ENCODE measurements around the gene ODF4. TPM values are rescaled to one million over a fixed set of nuclear protein-coding genes. Genes with fewer than 3 reads are reported as not detected.

The ODF4 gene
- total and polyA plus RNA-seq, 2 of the 4 experiments (the other 2 are of a cell fraction): not detected

DNA sequence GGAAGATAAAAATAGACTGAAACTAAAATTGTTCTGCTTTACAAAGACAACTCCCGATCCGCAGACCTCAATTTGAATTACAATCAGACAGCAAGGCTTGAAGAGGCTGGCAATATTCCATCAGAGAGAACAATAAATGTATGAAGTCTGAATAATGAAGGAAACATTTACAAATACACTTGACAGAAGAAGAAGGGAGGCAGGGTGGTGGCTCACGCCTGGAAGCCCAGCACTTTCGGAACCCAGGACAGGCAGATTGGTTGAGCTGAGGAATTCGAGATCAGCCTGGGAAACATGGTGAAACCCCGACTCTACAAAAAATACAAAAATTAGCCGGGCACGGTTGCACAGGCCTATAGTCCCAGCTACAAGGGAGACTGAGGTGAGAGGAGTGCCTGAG is 14.6 kb downstream of the ODF4 start:
- H3K9ac ChIP-seq (ENCODE audit: low read depth, low read length): no peak overlapping the region
- no peak overlapping the region for H4K8ac ChIP-seq (ENCODE audit: low read depth in 2 of 2, low read length in 2 of 2)
- no peak overlapping the region for H2AK5ac ChIP-seq (ENCODE audit: low read depth, low read length)
- POLR2A ChIA-PET (ENCODE audit: unreplicated experiment): no interaction called here
- H3K36me3 ChIP-seq (ENCODE audit: control insufficient read depth, insufficient read depth, low read length): no peaks in the 10 kb centered on the region
- H2BK5ac ChIP-seq (ENCODE audit: low read depth, low read length, poor library complexity, severe bottlenecking): no peak overlapping the region
- no peak overlapping the region for H3K4me3 ChIP-seq (ENCODE audit: insufficient read depth, low read depth, low read length)
- H3K4me2 ChIP-seq (ENCODE audit: low read depth, low read length): no peak overlapping the region
- no peak overlapping the region for H3K14ac ChIP-seq (replicated peaks; ENCODE audit: low read depth, low read length)
- H2AFZ ChIP-seq (replicated peaks; ENCODE audit: low read length, poor library complexity): no peak overlapping the region
- no peaks in the 10 kb centered on the region for H3K4me1 ChIP-seq (ENCODE audit: control insufficient read depth, insufficient read depth, low read length)
- dilution Hi-C loops (cut with HindIII; ENCODE audit: low sequenced_read_pairs, unreplicated experiment): no loop called here
- intact Hi-C loops (cut with micrococcal nuclease): no loop called here
- no peak overlapping the region for H3K18ac ChIP-seq (ENCODE audit: low read depth, low read length)
- no peak overlapping the region for H2AK9ac ChIP-seq (replicated peaks; ENCODE audit: low read depth, low read length, poor library complexity)
- H2BK20ac ChIP-seq (ENCODE audit: low read depth, low read length): no peak overlapping the region
- H3K9me3 ChIP-seq (ENCODE audit: control insufficient read depth, insufficient read depth, low read length): no peaks in the 10 kb centered on the region
- CTCF ChIA-PET: interaction anchor here (1.4 kb wide), 1 partner anchor 19 kb away, joined by 3 read pairs; no protein-coding TSS in a partner anchor
- no peak for DNase-seq
- no peak overlapping the region for H3K56ac ChIP-seq (ENCODE audit: extremely low read depth, insufficient read depth, low read length)
- no peaks in the 10 kb centered on the region for H3K79me1 ChIP-seq (ENCODE audit: low read depth in 1 of 2, low read length in 2 of 2)
- TF ChIP-seq RAD21 (IDR thresholded peaks at IDR 0.05; ENCODE audit: low read length) (no peak), RFX5 (IDR thresholded peaks at IDR 0.05; ENCODE audit: low read depth, low read length) (no peak), MAFK (IDR thresholded peaks at IDR 0.05; ENCODE audit: low read depth, low read length) (no peak), NFE2L2 (IDR thresholded peaks at IDR 0.05; ENCODE audit: low read depth, low read length) (no peak), RCOR1 (IDR thresholded peaks at IDR 0.05; ENCODE audit: insufficient replicate concordance, low read length) (no peak), CEBPB (IDR thresholded peaks at IDR 0.05; ENCODE audit: low read depth, low read length) (no peak), FOS (IDR thresholded peaks at IDR 0.05; ENCODE audit: low read depth, low read length) (no peak), MAZ (IDR thresholded peaks at IDR 0.05; ENCODE audit: borderline replicate concordance, low read depth, low read length) (no peak), CHD1 (IDR thresholded peaks at IDR 0.05; ENCODE audit: low read depth, low read length) (no peak)
- TF ChIP-seq, protein P1, sequence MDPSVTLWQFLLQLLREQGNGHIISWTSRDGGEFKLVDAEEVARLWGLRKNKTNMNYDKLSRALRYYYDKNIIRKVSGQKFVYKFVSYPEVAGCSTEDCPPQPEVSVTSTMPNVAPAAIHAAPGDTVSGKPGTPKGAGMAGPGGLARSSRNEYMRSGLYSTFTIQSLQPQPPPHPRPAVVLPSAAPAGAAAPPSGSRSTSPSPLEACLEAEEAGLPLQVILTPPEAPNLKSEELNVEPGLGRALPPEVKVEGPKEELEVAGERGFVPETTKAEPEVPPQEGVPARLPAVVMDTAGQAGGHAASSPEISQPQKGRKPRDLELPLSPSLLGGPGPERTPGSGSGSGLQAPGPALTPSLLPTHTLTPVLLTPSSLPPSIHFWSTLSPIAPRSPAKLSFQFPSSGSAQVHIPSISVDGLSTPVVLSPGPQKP (IDR thresholded peaks at IDR 0.05; ENCODE audit: borderline replicate concordance, low read depth, low read length): no peak
- ATAC-seq (ENCODE audit: low read depth): no peak
- WGBS, 2 experiments (ENCODE audit: extremely low coverage in 2 of 2, insufficient read length in 1 of 2): 80% methylated on average over 1 of the region's 8 CpGs; no CpG with 5 or more reads in 1 of the 2 experiments
- H3K4ac ChIP-seq (ENCODE audit: low read depth, low read length): no peak overlapping the region
- H4K91ac ChIP-seq (ENCODE audit: insufficient read depth, low read depth, low read length): no peak overlapping the region
- in situ Hi-C loops (cut with MboI; ENCODE audit: low sequenced_read_pairs): no loop called here
- H4K20me1 ChIP-seq (ENCODE audit: insufficient read depth, low read length): no peaks in the 10 kb centered on the region
- no TSS peak for BruUV-seq (replicated peaks)
- H3K9me1 ChIP-seq (ENCODE audit: insufficient read depth, low read length): no peaks in the 10 kb centered on the region
- H3K23ac ChIP-seq (ENCODE audit: low read depth, low read length): no peak overlapping the region
- H2BK120ac ChIP-seq (ENCODE audit: low read depth, low read length): no peak overlapping the region
- no peaks in the 10 kb centered on the region for H3K27me3 ChIP-seq (ENCODE audit: control insufficient read depth, insufficient read depth, low read length)
- no peak overlapping the region for H4K5ac ChIP-seq (ENCODE audit: low read depth, low read length)
- no peak overlapping the region for H2BK15ac ChIP-seq (ENCODE audit: low read depth, low read length)
- H3K27ac ChIP-seq (ENCODE audit: insufficient read depth, low read length): no peak overlapping the region
